HepG2 (cell line): ENCODE measurements around the gene TMEM130. TPM values are rescaled to one million over a fixed set of nuclear protein-coding genes. Genes with fewer than 3 reads are reported as not detected.

Source experiments
- ATAC-seq: fragments of 200-7000 bp; cut with Tn5 transposase; 3 replicates; pipeline ENCODE4 v1.9.1; 2020; ENCODE audit warnings: mild to moderate bottlenecking, moderate library complexity
- BruUV-seq: library from RNA; stranded (reverse); fragments of 400-500 nt; replicated peaks from 2 replicates; lab custom pipeline; 2021; lab: Mats Ljungman, UMichigan
- CTCF ChIA-PET: fragments of 300-600 bp; formaldehyde crosslinking; extraction: SDS; loops from one replicate; lab custom pipeline; 2021; ENCODE audit warnings: low total read pairs, inconsistent platforms, low intra/inter-chr PET ratio; lab: Yijun Ruan, JAX
- POLR2A ChIA-PET: fragments of 350-600 bp; sonication (Branson Sonifier 250); formaldehyde crosslinking; loops from one replicate; lab custom pipeline; 2020; ENCODE audit warnings: antibody characterized with exemption, inconsistent platforms; lab: Yijun Ruan, JAX
- DNase-seq: peaks from one replicate; pipeline ENCODE4 v3.0.0-alpha.2; 2015; ENCODE audit warnings: low spot score
- FAIRE-seq: peaks from 3 replicates; lab custom pipeline; 2011; peaks lifted over from hg19 to GRCh38; lab: Jason Lieb, UNC
- H2AFZ ChIP-seq: one replicate; pipeline ENCODE4 v1.6.1; 2011; ENCODE audit warnings: low read length, inconsistent platforms
- H3K27ac ChIP-seq: fragments of 300-600 bp; 3 replicates; pipeline ENCODE4 v1.8.0; 2011; ENCODE audit warnings: mixed run types, mild to moderate bottlenecking, mixed read lengths, low read length, inconsistent platforms; ENCODE audit not compliant: insufficient read depth; ENCODE audit errors: extremely low read length
- H3K27me3 ChIP-seq, 2 experiments: fragments of 200-600 bp in 1 of 2; 2 replicates in 1 of 2; 3 replicates in 1 of 2; pipeline versions ENCODE4 v1.6.0 to v1.8.0; 2011; ENCODE audit warnings: low read length in 2 of 2, mild to moderate bottlenecking in 2 of 2, moderate library complexity in 2 of 2, inconsistent platforms in 1 of 2; ENCODE audit not compliant: insufficient read depth in 2 of 2, control insufficient read depth in 1 of 2
- H3K36me3 ChIP-seq, 2 experiments: fragments of 200-600 bp in 1 of 2; replicated peaks in 1 of 2; 2 replicates in 1 of 2; 3 replicates in 1 of 2; pipeline versions ENCODE4 v1.5.1 to v1.8.0; 2011; ENCODE audit warnings: low read length in 2 of 2, inconsistent platforms in 1 of 2; ENCODE audit not compliant: insufficient read depth in 2 of 2, control insufficient read depth in 1 of 2
- H3K4me1 ChIP-seq: 2 replicates; pipeline ENCODE4 v1.5.1; 2012; ENCODE audit warnings: low read length, inconsistent platforms; ENCODE audit not compliant: insufficient read depth
- H3K4me2 ChIP-seq: 2 replicates; pipeline ENCODE4 v1.6.0; 2011; ENCODE audit warnings: low read depth, low read length, inconsistent platforms
- H3K4me3 ChIP-seq, 3 experiments: fragments of 200-600 bp in 1 of 3; sonication (generic), shearing (Covaris generic) in 1 of 3; replicated peaks in 1 of 3; 2 replicates each; pipeline ENCODE4 v1.5.1; 2011 to 2016; ENCODE audit warnings: low read length in 3 of 3, inconsistent platforms in 2 of 3, low read depth in 2 of 3, mild to moderate bottlenecking in 2 of 3, control low read depth in 1 of 3, mixed read lengths in 1 of 3; ENCODE audit not compliant: insufficient read depth in 1 of 3
- H3K79me2 ChIP-seq: one replicate; pipeline ENCODE4 v1.6.1; 2011; ENCODE audit warnings: low read length, inconsistent platforms; ENCODE audit not compliant: insufficient read depth
- H3K9ac ChIP-seq: 2 replicates; pipeline ENCODE4 v1.6.0; 2011; ENCODE audit warnings: mild to moderate bottlenecking, low read depth, low read length, inconsistent platforms; ENCODE audit not compliant: insufficient read depth
- H3K9me3 ChIP-seq: 2 replicates; pipeline ENCODE4 v1.5.1; 2012; ENCODE audit warnings: mild to moderate bottlenecking, low read length
- H4K20me1 ChIP-seq: 2 replicates; pipeline ENCODE4 v1.6.0; 2011; ENCODE audit warnings: inconsistent platforms, mild to moderate bottlenecking, low read length, moderate library complexity; ENCODE audit not compliant: insufficient read depth
- ASH2L ChIP-seq: fragments of 300-600, 200-600 bp; sonication (generic); IDR thresholded peaks from 2 replicates; pipeline ENCODE4 v1.7.0; 2017; ENCODE audit warnings: low read depth, mild to moderate bottlenecking, moderate library complexity, mixed read lengths, low read length; ENCODE audit not compliant: insufficient read length
- E2F5 ChIP-seq: sonication (generic); formaldehyde crosslinking; conservative IDR thresholded peaks from 2 replicates; pipeline ENCODE4 v1.4.0; 2020; ENCODE audit warnings: missing genetic modification reagents
- JARID2 ChIP-seq: sonication (generic); formaldehyde crosslinking; IDR thresholded peaks from 2 replicates; pipeline ENCODE4 v1.8.1; 2023; ENCODE audit warnings: missing genetic modification reagents, inconsistent platforms; ENCODE audit not compliant: insufficient replicate concordance
- MTERF4 ChIP-seq: sonication (generic); formaldehyde crosslinking; IDR thresholded peaks from 2 replicates; pipeline ENCODE4 v1.8.0; 2023; ENCODE audit warnings: mild to moderate bottlenecking, missing genetic modification reagents
- RERE ChIP-seq: IDR thresholded peaks from 2 replicates; pipeline ENCODE4 v1.6.1; 2016; ENCODE audit warnings: low read depth, missing genetic modification reagents, missing compliant biosample characterization
- ZBTB37 ChIP-seq: sonication (generic); formaldehyde crosslinking; IDR thresholded peaks from 2 replicates; pipeline ENCODE4 v1.4.0; 2020; ENCODE audit warnings: mild to moderate bottlenecking, missing genetic modification reagents
- ZNF143 ChIP-seq: sonication (generic); formaldehyde crosslinking; IDR thresholded peaks from 2 replicates; pipeline ENCODE4 v1.4.0; 2020; ENCODE audit warnings: missing genetic modification reagents
- ZNF331 ChIP-seq: sonication (generic); formaldehyde crosslinking; IDR thresholded peaks from 2 replicates; pipeline ENCODE4 v1.4.0; 2020; ENCODE audit warnings: missing genetic modification reagents
- ZNF619 ChIP-seq: sonication (generic); formaldehyde crosslinking; IDR thresholded peaks from 2 replicates; pipeline ENCODE4 v1.4.0; 2020; ENCODE audit warnings: mild to moderate bottlenecking, missing genetic modification reagents
- WGBS: methylation state at CpG from one replicate; pipeline ENCODE4 v1.1.6; 2017; ENCODE audit warnings: low lambda C conversion rate; 5-methylcytosine and 5-hydroxymethylcytosine counted together
- in situ Hi-C: cut with HindIII; loops from 2 replicates; pipeline ENCODE4 v1.10.0; 2017; ENCODE audit warnings: low pct_unique_long_range_greater_than_20kb; ENCODE audit not compliant: extremely low pct_ligation_motif_present
- intact Hi-C: fragments of 100-400 bp; cut with micrococcal nuclease; formaldehyde crosslinking; loops from one replicate; pipeline ENCODE4 v1.10.0; 2022; ENCODE audit not compliant: unreplicated experiment
- polyA plus RNA-seq, 8 experiments: library from polyadenylated mRNA; depleted of rRNA in 3 of 8; stranded (reverse) in 7 of 8; unstranded in 1 of 8; fragments of >200 nt; fragmentation: Illumina TruSeq in 4 of 8; extraction: Trizol in 4 of 8; gene quantifications; 2 replicates each; pipeline versions ENCODE4 v1.2.1 to v1.2.3, GENCODE V29; 2011 to 2016; ENCODE audit warnings: low read depth in 4 of 8, missing spikeins in 1 of 8, mixed read lengths in 1 of 8; ENCODE audit not compliant: insufficient read depth in 1 of 8
- total RNA-seq, 5 experiments: library from RNA; depleted of rRNA; stranded (reverse); fragments of >200 nt; fragmentation: Illumina TruSeq; extraction: Trizol; gene quantifications; 2 replicates each; pipeline ENCODE4 v1.2.3, GENCODE V29; 2016; ENCODE audit warnings: low read depth in 1 of 5

Gene TMEM130
- total and polyA plus RNA-seq, 2 of the 13 experiments (the other 11 are each of a cell fraction or from before 2014, with no cell fraction given) = not detected

- Histone ChIP-seq H3K27me3 (no peaks in the 10 kb centered on the region), H3K4me3 (no peak overlapping the region), H4K20me1 (no peaks in the 10 kb centered on the region), H3K27ac (no peak overlapping the region), H3K79me2 (peaks cover 3% of the 10 kb centered on the region), H3K9ac (no peak overlapping the region), H3K4me1 (no peaks in the 10 kb centered on the region), H2AFZ (no peak overlapping the region), H3K4me2 (no peak overlapping the region), H3K9me3 (no peaks in the 10 kb centered on the region), H3K36me3 (peaks cover 15 to 57% of the 10 kb centered on the region in 2 experiments)
- CTCF ChIA-PET = no interaction called here
- no peak for TF ChIP-seq JARID2 (CRISPR knock-in tag)
- FAIRE-seq = no peak
- DNase-seq = no peak
- in situ Hi-C loops (no loop called here), intact Hi-C loops (no loop called here)
- POLR2A ChIA-PET = no interaction called here
- no TSS peak for BruUV-seq
- no peak for ATAC-seq
Measured at GRCh38 chr7:98887038-98887437, 17.2 kb upstream of the TMEM130 start.

GRCh38 chr7:98884416-98884815 lies 14.6 kb upstream of the TMEM130 start:
- 92% methylated on average over 4 of the region's 4 CpGs for WGBS
- in situ Hi-C loops (no loop called here), intact Hi-C loops (no loop called here)
- no peaks in the 10 kb centered on the region; a peak in 1 of 5 replicates for H3K27me3 ChIP-seq
- H3K9ac ChIP-seq = no peak overlapping the region
- ATAC-seq = no peak
- POLR2A ChIA-PET = no interaction called here
- H3K36me3 ChIP-seq = peaks cover 18 to 57% of the 10 kb centered on the region in 2 experiments
- peaks cover 15% of the 10 kb centered on the region for H3K4me1 ChIP-seq
- H3K79me2 ChIP-seq = peaks cover 19% of the 10 kb centered on the region
- FAIRE-seq = no peak
- H3K4me3 ChIP-seq = no peak overlapping the region
- H2AFZ ChIP-seq = no peak overlapping the region
- no peak overlapping the region for H3K4me2 ChIP-seq
- H3K27ac ChIP-seq = no peak overlapping the region
- peaks cover 4% of the 10 kb centered on the region; the same call in 1 of the 2 replicates for H4K20me1 ChIP-seq
- TF ChIP-seq MTERF4 (CRISPR knock-in tag) (no peak), ASH2L (no peak), ZNF331 (CRISPR knock-in tag) (no peak), E2F5 (no peak), ZNF143 (CRISPR knock-in tag) (no peak), ZBTB37 (no peak), RERE (CRISPR knock-in tag) (no peak), ZNF619 (CRISPR knock-in tag) (no peak)
- H3K9me3 ChIP-seq = no peaks in the 10 kb centered on the region
- CTCF ChIA-PET = no interaction called here
- no peak for DNase-seq
- BruUV-seq = no TSS peak
